Suppressor macrophage (primary cell): Measurements from ENCODE around the gene GET3.

Source experiments
- DNase-seq, 4 experiments: peaks; one replicate each; pipeline ENCODE4 v3.0.0-alpha.2; 2020 to 2022

Gene GET3

DNA sequence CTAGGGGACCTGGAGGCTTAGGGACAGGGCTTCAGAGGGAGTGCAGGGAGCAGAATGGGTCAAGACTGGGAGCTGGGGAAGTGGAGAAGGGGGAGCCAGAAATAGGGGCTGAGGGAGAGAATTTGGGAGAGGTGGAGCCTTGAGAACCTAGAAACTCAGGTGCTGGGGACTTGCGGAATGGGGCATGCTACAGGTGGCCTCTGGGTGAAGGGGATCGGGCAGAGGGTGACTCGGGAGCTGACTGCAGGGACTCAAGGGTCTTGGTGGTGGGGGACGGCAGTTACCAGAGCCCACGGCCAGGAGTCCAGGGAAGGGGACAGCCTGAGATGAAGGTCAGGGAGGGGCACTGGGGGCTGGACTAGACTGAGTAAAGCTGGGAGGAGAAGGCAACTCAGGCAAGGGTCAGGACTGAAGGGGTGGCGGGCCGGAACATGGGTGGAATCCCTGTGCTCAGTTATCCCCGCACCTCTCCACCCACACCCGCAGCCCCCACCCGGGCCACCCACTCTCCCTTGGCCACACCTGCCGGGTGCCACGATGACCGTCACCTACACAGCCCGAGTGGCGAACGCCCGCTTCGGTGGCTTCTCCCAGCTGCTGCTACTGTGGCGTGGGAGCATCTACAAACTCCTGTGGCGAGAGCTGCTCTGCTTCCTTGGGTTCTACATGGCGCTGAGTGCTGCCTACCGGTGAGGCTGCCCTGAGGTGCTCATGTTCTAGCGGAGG, 14.9 kb downstream of the GET3 start:
- no peak for DNase-seq

DNA sequence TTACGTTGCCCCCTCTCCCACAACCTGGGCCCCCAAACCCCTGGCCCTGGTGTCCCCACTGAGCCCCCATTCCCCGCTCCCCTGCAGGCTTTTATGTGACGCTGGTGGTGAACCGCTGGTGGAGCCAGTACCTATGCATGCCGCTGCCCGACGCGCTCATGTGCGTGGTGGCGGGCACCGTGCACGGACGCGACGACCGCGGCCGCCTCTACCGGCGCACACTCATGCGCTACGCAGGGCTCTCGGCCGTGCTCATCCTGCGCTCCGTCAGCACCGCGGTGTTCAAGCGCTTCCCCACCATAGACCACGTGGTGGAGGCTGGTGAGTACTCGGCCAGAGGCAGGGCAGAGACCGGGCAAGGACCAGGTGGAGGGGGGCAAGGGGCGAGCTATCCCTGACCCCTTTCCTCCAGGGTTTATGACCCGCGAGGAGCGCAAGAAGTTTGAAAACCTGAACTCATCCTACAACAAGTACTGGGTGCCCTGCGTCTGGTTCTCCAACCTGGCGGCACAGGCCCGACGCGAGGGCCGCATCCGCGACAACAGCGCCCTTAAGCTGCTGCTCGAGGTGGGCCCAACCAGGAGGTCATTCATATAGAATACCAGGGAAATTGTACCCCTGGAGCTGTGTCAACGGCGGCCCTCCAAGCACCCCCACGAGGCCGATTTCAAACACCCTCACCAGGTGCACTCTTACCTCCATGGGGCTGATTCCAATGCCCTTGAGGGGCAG, 17.3 kb downstream of the GET3 start:
- DNase-seq: no peak

DNA sequence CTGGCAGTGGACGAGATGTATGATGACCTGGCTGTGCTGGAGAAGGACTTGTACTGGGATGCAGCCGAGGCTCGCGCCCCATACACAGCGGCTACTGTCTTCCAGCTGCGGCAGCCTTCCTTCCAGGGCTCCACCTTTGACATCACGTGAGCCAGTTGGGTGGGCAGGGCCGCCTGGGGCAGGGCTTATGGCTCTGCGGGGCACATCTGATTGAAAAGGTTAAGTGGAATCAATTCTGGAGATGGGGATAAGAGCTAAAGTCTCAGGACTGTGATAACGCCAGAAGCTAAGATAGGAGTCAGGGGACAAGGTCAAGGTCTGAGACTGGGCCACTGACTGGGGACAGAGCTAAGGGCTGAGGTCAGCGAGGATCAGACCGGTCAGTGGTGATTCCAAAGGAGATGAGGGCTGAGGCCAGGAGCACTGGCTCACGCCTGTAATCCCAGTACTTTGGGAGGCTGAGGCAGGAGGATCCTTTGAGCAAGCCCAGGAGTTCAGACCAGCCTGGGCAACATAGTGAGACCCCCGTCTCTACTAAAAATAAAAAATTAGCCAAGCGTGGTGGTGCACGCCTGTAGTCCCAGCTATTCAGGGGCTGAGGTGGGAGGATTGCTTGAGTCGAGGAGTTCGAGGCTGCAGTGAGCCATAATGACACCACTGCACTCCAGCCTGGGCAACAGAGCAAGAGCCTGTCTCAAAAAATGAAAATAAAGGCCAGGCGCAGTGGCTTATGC, 19.0 kb downstream of the GET3 start:
- no peak for DNase-seq

DNA sequence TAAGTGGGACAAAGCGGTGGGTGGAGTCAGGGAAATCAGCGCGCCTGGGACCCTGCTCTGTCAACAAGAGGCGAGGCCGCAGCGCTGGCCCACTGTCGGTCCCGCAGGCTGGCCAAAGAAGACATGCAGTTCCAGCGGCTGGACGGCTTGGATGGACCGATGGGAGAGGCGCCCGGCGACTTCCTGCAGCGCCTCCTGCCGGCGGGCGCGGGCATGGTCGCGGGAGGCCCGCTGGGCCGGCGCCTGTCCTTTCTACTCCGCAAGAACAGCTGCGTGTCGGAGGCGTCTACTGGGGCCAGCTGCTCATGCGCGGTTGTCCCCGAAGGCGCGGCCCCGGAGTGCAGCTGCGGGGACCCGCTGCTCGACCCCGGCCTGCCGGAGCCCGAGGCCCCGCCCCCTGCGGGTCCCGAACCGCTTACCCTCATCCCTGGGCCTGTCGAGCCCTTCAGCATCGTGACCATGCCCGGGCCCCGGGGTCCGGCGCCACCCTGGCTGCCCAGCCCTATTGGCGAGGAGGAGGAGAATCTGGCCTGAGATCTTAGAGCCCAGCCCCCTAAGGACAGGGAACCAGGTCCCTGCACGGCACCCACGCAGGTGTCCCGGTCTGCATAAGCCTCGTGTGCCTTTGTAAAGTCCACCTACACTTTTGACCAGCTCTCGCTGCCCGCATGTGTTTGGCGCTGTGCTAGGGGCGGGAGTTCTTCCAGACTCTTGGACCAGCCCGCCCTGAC, 20.4 kb downstream of the GET3 start:
- peak; percentile 83 to 90 (median 88) for DNase-seq

DNA sequence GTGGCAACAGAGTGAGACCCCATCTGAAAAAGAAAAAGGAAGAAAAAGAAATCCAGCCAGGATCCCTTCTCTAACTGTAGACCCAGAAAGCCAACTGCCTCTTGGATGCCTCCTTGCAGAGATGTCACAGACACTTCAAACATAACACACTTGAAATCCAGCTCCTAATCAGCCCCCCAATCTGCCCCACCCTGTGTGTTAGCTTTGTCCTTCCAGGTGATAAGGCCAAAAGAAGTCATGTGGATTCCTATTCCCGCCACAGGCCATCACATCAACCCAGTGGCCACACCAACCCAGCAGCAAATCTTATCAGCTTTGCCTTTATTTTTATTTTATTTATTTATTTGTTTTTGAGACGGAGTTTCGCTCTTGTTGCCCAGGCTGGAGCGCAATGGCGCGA, 22.4 kb downstream of the GET3 start:
- DNase-seq: no peak

DNA sequence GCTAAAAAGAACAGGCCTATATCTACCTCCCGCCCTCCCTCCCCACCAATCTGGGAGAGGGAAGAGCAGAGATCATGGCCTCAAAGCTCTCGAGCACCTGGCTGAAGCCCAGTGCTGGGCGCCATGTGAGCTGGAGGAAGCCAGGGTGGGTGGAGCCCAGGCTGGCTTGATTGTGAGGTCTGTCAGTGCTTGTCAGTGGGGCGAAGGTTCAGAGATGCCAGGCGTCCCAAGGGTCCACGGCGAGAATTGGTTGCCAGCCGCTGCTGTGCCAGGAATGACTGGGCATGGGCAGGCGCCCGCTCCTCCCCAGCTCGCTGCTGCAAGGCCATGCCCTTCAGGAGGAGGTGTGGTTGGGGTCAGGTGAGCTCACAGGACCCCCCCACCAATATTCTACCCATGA, 25.8 kb downstream of the GET3 start:
- DNase-seq: no peak

DNA sequence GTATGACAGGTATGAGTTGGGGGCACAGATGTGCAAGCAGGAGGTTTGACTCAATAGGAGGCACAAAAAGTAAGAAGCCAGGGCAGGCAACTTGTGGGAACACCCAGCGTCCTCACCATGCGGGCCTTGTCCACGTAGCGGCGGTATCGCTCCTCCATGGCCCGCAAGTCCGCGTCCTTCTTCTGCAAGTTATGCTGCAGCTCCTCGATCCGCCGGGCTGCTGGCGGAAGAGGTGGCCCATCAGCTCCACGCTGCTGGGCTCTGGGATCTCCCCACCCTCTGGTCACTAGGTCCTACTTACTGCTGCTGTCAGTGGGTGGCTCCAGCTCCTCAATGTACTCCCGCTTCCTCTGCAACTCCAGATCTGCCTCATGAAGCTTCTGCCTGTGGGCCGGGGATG, 27.4 kb downstream of the GET3 start:
- no peak for DNase-seq

DNA sequence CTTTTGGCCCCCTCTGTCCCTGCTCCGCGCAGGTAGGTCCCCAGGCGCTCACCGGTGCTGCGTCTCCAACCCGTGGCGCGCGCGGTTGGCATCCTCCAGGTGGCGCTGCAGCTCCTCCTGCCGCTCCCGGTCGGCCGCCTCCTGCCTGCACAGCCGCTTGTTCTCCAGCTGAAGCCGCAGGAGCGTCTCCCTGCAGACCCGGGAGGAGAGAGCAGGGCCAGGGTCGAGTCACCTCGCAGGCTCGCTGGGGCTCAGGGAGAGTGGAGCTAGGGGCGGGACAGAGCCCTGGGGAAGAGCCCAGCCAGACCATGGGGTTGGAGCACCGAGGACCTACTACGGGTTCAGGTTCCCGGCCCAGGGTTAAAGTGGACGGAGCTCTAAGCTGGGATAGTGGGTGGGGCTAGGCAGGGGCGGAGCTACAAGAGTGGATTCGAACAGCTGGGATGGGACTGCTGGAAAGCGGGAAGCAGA, 28.8 kb downstream of the GET3 start:
- DNase-seq: peak; percentile 82 to 93 (median 88)

DNA sequence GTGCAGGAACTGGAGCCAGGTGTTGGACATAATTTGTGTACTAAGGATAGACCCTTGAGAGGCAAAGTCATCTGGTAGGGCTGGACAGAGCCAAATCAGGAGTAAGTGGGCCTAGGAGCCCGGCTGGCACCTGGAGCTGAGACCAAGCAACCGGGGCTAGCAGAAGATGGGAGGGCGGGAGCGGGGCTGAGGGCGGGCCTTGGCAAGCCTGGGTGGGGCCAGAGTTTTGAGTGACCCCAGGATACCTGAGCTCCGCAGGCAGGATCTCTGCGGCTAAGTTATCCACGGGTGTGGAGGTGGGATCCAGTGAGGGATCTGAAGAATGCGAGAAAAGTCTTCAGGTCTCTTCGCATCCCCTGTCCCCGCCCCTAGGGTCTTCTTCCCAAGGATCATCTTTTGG, 29.9 kb downstream of the GET3 start:
- no peak for DNase-seq

DNA sequence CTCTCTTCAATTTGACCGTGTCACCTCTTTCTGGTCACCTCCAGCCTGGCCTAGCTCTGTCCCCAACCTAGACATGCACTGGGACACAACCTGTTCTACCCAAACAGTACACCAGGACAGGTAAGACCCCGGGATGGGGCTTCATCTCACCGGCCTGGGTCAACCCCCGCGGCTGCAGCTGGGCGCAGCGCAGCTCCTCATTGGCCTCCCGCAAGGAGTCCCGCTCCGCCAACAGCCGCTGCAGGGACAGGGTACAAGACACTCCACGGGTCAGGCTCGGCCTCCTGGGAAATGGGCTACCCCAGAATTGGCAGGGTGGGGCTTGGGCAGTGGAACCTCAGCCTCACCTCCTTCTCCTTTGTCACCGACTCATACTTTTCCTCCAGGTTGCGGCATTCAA, 30.4 kb downstream of the GET3 start:
- no peak for DNase-seq

DNA sequence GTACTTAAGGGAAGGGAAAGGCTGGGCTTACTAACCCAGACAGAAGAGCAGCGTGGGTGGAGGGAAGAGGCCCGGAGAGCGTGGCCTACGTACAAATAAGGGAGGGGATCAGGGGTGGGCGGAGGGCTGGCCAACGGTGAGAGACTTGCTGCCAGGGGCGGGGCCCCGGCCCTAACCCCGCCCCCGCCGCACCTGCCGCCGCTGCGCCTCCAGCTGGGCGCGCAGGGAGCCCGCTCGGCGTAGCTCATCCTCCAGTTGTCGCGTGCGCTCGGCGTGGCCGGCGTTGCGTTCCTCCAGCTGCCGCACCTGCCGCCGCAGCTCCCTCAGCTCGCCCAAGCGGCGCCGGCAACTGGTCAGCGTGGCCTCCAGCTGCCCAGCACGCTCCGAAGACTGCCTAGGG, 32.4 kb downstream of the GET3 start:
- DNase-seq: peak in 2 of 4 experiments; percentile 14 to 33

DNA sequence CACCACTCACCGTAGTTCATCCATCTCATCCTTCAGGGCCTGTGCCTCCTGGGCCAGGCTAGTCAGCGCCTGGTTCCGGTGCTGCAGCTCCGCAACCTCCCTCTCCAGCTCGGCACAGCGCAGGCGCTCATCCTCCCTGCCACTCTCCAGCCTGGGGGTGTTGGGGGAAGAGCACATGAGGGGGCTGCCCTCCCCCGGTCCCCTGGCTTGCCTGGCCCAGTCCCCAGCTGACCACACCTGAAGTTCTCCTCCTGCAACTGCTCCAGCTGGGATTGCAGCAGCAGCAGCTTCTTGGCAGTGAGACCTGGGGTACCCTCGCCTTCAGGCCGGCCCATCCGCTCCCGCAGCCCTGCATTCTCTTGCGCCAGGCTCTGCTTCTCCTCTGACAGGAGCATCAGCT, 33.6 kb downstream of the GET3 start:
- no peak for DNase-seq

DNA sequence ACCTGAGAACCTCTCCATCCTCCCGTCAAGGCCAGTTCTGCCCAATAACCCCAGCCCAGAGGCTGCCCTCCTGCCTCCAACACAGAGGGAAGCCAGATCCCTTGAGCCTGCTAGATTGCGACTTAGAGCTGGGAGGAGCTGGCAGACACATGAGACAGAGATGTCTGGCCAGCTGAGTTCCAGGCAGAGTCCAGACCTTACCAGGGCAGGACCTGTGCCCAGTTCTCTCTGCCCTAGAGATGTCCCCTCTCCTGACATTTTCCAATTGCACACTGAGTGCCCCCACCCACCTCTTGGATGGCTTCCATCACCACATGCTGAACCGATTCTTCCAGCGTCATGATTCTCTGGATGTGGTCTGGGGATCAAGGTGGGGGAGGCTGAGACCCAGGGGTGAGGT, 35.0 kb downstream of the GET3 start:
- DNase-seq: no peak

DNA sequence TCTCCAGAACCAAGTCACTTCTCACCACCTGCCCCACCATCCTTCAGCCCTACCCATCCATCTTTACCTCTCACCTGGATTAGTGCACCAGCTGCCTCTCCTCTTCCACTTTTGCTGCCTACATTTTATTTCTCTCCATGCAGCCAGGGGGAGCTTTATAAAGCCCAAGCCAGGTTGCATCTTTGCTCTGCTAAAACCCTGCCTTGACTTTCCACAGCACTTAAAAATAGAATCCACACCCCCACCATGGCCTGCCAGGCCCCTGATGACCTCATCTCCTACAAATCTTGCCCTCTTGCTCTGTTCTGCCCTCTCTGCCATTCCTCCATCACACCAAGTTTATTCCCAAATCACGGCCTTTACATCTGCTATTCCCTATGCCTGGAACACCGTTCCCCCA, 36.3 kb downstream of the GET3 start:
- peak in 3 of 4 experiments; percentile 39 to 49 (median 43) for DNase-seq

DNA sequence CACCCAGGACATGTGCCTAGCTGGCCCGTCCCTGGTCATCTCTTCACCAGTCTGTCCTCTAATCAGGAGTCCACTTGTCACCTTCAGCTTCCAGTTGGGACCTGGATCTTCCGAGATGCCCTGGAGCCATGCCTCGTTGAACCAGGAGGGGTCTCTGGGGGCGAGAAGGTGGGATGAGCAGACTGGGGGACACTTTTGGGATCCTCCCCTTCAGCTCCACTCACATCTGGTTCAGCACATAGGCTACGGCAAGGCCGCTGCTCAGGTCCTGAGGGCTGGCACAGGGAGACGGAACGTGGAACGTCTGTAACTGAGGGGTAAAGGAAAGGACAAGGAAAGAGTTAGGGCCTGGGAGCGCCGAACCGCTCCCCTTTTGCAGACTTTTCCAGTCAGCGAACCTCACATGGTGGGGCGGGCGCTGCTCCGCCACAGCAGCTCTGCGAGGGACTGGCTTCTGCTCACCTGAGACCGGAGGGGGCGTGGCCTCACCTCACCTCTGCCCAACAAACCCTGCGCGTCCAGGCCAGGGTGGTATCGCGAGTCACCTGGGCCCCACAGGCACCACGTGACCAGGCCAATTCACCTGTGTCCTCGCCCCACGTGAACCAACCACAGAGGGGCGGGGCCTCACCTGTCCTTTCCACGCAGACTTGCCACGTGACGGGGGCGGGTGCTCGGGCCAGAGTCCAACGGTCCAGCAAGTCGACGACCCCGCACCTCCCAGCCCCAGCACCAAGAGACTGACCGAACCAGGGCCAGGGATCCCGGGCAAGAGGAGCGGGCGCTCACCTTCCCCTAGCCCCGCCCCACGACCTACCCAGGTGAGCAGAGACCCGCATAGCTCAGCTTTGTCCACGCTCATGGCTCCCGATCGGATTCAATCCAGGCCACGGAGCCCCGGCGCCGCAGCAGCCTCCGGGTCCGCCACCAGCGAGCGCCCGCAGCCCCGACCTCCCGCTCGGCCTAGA, 37.6 kb downstream of the GET3 start, which contains the start of gene HOOK2:
HOOK2 (minus strand) TSS at position 965 of the 968 bp plus-strand sequence; CDS start at position 862, 103 bp downstream.
- no peak for DNase-seq

DNA sequence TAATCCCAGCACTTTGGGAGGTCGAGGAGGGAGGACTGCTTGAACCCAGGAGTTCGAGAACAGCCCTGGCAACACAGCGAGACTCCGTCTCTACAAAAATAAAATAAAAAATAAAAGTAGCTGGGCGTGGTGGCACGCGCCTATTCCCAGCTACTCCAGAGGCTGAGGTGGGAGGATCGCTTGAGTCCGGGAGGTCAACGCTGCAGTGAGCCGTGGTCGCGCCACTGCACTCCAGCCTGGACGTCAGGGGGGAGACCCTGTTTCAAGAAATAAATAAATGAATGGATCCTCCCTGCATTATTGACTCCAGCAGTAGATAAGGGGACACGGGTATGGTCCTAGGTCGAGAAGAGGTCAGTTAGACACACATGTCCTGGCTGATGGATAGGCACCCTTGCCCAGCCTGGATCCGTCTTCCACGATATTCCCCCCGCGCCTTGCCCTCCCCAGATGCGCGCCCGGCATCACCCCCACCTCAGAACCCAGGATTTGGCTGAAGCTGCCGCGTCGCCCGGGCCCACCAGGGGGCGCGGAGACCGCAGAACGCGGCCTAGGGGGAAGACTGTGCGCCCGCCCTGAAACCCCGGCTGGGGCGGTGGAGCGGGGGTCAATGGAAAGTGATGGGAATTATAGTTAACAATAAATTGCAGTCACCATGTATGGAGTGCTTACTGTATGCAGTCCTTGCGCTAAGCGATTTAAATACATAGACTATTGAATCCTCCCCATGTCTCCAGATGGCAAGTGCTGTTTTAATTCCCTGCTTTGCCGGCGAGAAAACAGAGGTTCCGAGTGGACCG, 40.1 kb downstream of the GET3 start:
- DNase-seq: peak; percentile 82 to 94 (median 90)

DNA sequence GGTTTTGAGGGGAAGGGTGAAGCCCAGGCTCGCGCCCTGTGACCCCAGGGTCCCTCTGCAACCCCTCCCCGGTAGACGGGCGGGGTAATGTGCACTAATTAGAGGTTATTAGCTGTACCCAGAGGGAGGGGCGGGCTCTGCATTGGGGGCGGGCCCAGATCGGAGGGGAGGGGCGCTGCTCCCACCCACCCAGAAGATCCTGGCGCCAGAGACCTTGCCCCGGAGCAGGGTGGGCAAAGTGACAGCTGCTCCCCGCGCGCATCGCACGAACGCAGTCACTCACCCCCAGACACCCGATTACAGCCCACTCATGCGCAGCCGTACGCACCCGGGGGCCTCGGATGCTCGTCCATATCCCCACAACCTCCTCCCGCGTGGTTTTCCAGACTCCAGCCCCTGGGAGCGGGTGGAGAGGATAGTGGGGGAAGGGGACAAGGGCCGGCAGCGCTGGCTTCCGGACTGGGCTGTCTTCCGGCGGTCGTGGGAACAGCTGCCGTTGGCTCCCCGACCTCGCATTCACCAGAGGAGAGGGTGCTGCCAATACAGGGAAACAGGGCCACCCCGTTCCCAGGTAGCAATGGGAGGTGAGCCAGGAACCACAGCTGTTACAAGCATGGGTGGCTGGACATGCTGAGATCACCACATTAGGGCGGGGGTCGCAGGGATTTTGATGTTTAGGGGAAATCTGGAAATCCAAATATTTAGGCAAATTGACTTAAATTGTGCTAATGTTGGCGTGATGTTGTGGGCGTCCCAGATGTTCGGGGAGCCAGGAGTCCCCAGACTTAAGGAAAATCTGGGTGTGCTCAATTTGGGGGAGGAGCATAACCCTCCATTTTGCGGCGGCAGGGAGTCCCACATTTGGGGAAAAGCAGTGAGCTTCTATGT, 41.0 kb downstream of the GET3 start:
- DNase-seq: peak; percentile 73 to 86 (median 79)

DNA sequence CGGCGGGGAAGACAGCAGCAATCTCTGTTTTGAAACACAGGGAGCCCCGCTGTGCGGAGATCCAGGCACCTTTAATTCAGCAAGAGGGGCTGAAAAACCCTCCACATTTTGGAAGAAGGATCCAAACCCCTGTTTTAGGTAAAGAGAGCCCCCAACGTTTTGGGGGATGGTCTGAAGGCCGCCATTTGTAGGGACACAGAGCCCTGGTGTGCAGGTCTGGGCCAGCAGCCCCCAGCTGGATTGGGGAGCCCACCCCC, 41.5 kb downstream of the GET3 start:
- no peak for DNase-seq

DNA sequence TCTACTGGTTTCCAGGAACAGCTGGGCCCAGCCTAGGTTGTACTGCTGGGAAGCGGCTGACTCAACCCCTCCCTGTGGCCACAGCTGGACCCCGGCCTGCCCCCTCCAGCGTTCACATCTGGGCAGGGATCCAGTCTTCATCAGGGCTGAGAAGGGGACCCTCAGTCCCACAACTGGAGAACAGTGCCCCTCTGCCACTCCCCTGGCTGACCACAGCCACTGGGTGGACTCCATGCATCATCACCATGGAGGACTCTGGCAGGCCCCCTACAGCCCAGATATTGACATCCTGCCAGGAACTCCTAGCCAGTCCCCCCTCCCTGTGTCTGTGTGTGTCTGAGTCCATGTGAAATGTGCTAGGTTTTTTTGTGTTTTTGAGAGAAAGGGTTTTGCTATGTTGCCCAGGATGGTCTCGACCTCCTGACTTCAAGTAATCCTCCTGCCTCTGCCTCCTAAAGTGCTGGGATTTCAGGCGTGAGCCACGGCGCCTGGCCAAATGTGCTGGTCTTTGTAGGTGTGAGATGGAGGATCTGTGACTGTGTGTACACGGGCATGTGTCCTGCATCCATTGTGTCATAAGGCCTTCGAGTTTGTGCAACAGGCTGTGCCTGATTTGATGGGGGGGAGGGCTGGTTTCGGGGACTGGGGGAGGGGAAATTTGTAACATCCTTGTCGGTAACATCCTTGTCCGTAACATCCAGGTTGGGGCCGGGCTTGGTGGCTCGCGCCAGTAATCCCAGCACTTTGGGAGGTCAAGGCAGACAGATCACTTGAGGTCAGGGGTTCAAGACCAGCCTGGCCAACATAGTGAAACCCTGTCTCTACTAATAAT, 42.1 kb downstream of the GET3 start:
- peak; percentile 23 to 52 (median 40) for DNase-seq
